Activated T-helper 2 cell treated with anti-CD3 and anti-CD28 coated beads, Interferon-gamma antibody, Interleukin-2, Interleukin-4, amounts not matched to agents 10 μg/mL and 5 μg/mL and 100 μg/mL, durations not matched to agents 14 hours and 24 hours and 36 hours (primary cell): ENCODE results near the gene TTC8. TPM values are rescaled to one million over a fixed set of nuclear protein-coding genes. Genes with fewer than 3 reads are reported as not detected.

Experiments used
- DNase-seq: peaks from one replicate; pipeline ENCODE4 v3.0.0; 2021; ENCODE audit warnings: low spot score
- H3K27ac Mint-ChIP-seq: one replicate; pipeline ENCODE4 v1.8.0; 2021; ENCODE audit warnings: mixed read lengths
- H3K27me3 Mint-ChIP-seq: one replicate; pipeline ENCODE4 v1.8.0; 2021; ENCODE audit warnings: low read depth, mixed read lengths
- H3K36me3 Mint-ChIP-seq: one replicate; pipeline ENCODE4 v1.8.0; 2021; ENCODE audit warnings: low read depth, mixed read lengths
- H3K4me1 Mint-ChIP-seq: one replicate; pipeline ENCODE4 v1.8.0; 2021; ENCODE audit warnings: low read depth, mixed read lengths
- H3K4me3 Mint-ChIP-seq: one replicate; pipeline ENCODE4 v1.8.0; 2021; ENCODE audit warnings: low read depth, mild to moderate bottlenecking, moderate library complexity, mixed read lengths
- H3K9me3 Mint-ChIP-seq: one replicate; pipeline ENCODE4 v1.8.0; 2021; ENCODE audit warnings: mixed read lengths
- intact Hi-C: fragments of 100-400 bp; cut with micrococcal nuclease; formaldehyde crosslinking; loops from one replicate; pipeline ENCODE4 v1.15.1; 2023
- total RNA-seq: library from RNA; stranded (reverse); gene quantifications from 2 replicates; pipeline ENCODE4 v1.2.3, GENCODE V29; 2022

TTC8 gene
- total RNA-seq, 1 donor from 2014 or later = 3.1 TPM

GRCh38 chr14:88829685-88830302 is 5.3 kb downstream of the TTC8 start:
- Mint-ChIP-seq H3K4me1 (peaks cover 7% of the 10 kb centered on the region), H3K27ac (no peak overlapping the region), H3K9me3 (no peaks in the 10 kb centered on the region), H3K4me3 (no peak overlapping the region), H3K27me3 (peaks cover 15% of the 10 kb centered on the region), H3K36me3 (no peaks in the 10 kb centered on the region)
- intact Hi-C loops = no loop called here
- no peak for DNase-seq

- no peaks in the 10 kb centered on the region for H3K36me3 Mint-ChIP-seq
- H3K9me3 Mint-ChIP-seq = no peaks in the 10 kb centered on the region
- intact Hi-C loops = no loop called here
- H3K27ac Mint-ChIP-seq = no peak overlapping the region
- no peaks in the 10 kb centered on the region for H3K4me1 Mint-ChIP-seq
- no peak overlapping the region for H3K4me3 Mint-ChIP-seq
- DNase-seq = no peak
- peaks cover 14% of the 10 kb centered on the region for H3K27me3 Mint-ChIP-seq
Observed at GRCh38 chr14:88831284-88831683, 6.8 kb downstream of the TTC8 start.

GRCh38 chr14:88834883-88835431 is 10.5 kb downstream of the TTC8 start:
- Mint-ChIP-seq H3K27me3 (peaks cover 16% of the 10 kb centered on the region), H3K36me3 (no peaks in the 10 kb centered on the region)

GRCh38 chr14:88835661-88836060 is 11.2 kb downstream of the TTC8 start:
- no peak overlapping the region for H3K4me3 Mint-ChIP-seq
- H3K9me3 Mint-ChIP-seq = no peaks in the 10 kb centered on the region
- no peaks in the 10 kb centered on the region for H3K4me1 Mint-ChIP-seq
- no peak for DNase-seq
- no peak overlapping the region for H3K27ac Mint-ChIP-seq
- intact Hi-C loops = no loop called here
- H3K27me3 Mint-ChIP-seq = peaks cover 16% of the 10 kb centered on the region
- H3K36me3 Mint-ChIP-seq = no peaks in the 10 kb centered on the region

More at GRCh38 chr14:88834883-88835431, 10.5 kb downstream of the TTC8 start:
- Mint-ChIP-seq H3K4me3 (no peak overlapping the region), H3K4me1 (no peaks in the 10 kb centered on the region), H3K9me3 (no peaks in the 10 kb centered on the region), H3K27ac (no peak overlapping the region)
- intact Hi-C loops = no loop called here
- no peak for DNase-seq

GRCh38 chr14:88837495-88837894 is 13.0 kb downstream of the TTC8 start:
- Mint-ChIP-seq H3K27ac (no peak overlapping the region), H3K27me3 (peaks cover 15% of the 10 kb centered on the region), H3K4me1 (no peaks in the 10 kb centered on the region), H3K9me3 (no peaks in the 10 kb centered on the region), H3K36me3 (no peaks in the 10 kb centered on the region), H3K4me3 (no peak overlapping the region)
- intact Hi-C loops = no loop called here
- no peak for DNase-seq

- Mint-ChIP-seq H3K27ac (no peak overlapping the region), H3K9me3 (no peaks in the 10 kb centered on the region), H3K36me3 (no peaks in the 10 kb centered on the region), H3K27me3 (peaks cover 15% of the 10 kb centered on the region), H3K4me3 (no peak overlapping the region), H3K4me1 (no peaks in the 10 kb centered on the region)
- intact Hi-C loops = no loop called here
- DNase-seq = no peak
Observed at GRCh38 chr14:88838015-88838414, 13.6 kb downstream of the TTC8 start.

GRCh38 chr14:88840926-88841325 is 16.5 kb downstream of the TTC8 start:
- Mint-ChIP-seq H3K27ac (no peak overlapping the region), H3K36me3 (no peaks in the 10 kb centered on the region), H3K27me3 (peaks cover 5% of the 10 kb centered on the region), H3K4me3 (no peak overlapping the region), H3K4me1 (no peaks in the 10 kb centered on the region), H3K9me3 (no peaks in the 10 kb centered on the region)
- intact Hi-C loops = no loop called here
- DNase-seq = no peak

- H3K36me3 Mint-ChIP-seq = no peaks in the 10 kb centered on the region
- DNase-seq = no peak
- no peaks in the 10 kb centered on the region for H3K4me1 Mint-ChIP-seq
- intact Hi-C loops = no loop called here
- peaks cover 5% of the 10 kb centered on the region for H3K27me3 Mint-ChIP-seq
- no peak overlapping the region for H3K27ac Mint-ChIP-seq
- H3K4me3 Mint-ChIP-seq = no peak overlapping the region
- H3K9me3 Mint-ChIP-seq = no peaks in the 10 kb centered on the region
Observed at GRCh38 chr14:88841741-88842140, 17.3 kb downstream of the TTC8 start.

- intact Hi-C loops = no loop called here
- Mint-ChIP-seq H3K4me1 (no peaks in the 10 kb centered on the region), H3K27me3 (peaks cover 3% of the 10 kb centered on the region), H3K36me3 (no peaks in the 10 kb centered on the region), H3K27ac (no peak overlapping the region), H3K9me3 (no peaks in the 10 kb centered on the region), H3K4me3 (no peak overlapping the region)
- no peak for DNase-seq
Observed at GRCh38 chr14:88842414-88842813, 18.0 kb downstream of the TTC8 start.

GRCh38 chr14:88844980-88845491 is 20.6 kb downstream of the TTC8 start:
- Mint-ChIP-seq H3K27ac (no peak overlapping the region), H3K36me3 (no peaks in the 10 kb centered on the region), H3K4me1 (no peaks in the 10 kb centered on the region), H3K9me3 (no peaks in the 10 kb centered on the region), H3K27me3 (no peaks in the 10 kb centered on the region), H3K4me3 (no peak overlapping the region)
- no peak for DNase-seq
- intact Hi-C loops = no loop called here

GRCh38 chr14:88848571-88848970 is 24.1 kb downstream of the TTC8 start:
- Mint-ChIP-seq H3K4me3 (no peak overlapping the region), H3K36me3 (no peaks in the 10 kb centered on the region), H3K27ac (no peak overlapping the region), H3K4me1 (no peaks in the 10 kb centered on the region), H3K9me3 (no peaks in the 10 kb centered on the region), H3K27me3 (peaks cover 3% of the 10 kb centered on the region)
- DNase-seq = no peak
- intact Hi-C loops = no loop called here

- intact Hi-C loops = no loop called here
- Mint-ChIP-seq H3K4me3 (no peak overlapping the region), H3K4me1 (no peaks in the 10 kb centered on the region)
Observed at GRCh38 chr14:88849716-88850115, 25.3 kb downstream of the TTC8 start.

GRCh38 chr14:88851587-88851986 is 27.1 kb downstream of the TTC8 start:
- Mint-ChIP-seq H3K27ac (no peak overlapping the region), H3K36me3 (no peaks in the 10 kb centered on the region), H3K4me3 (no peak overlapping the region), H3K27me3 (peaks cover 3% of the 10 kb centered on the region), H3K9me3 (no peaks in the 10 kb centered on the region), H3K4me1 (no peaks in the 10 kb centered on the region)
- intact Hi-C loops = no loop called here
- DNase-seq = no peak

More at GRCh38 chr14:88849716-88850115, 25.3 kb downstream of the TTC8 start:
- H3K9me3 Mint-ChIP-seq = no peaks in the 10 kb centered on the region
- DNase-seq = no peak
- peaks cover 3% of the 10 kb centered on the region for H3K27me3 Mint-ChIP-seq
- H3K27ac Mint-ChIP-seq = no peak overlapping the region
- H3K36me3 Mint-ChIP-seq = no peaks in the 10 kb centered on the region
